ENCODE results near the gene RP2.

Gene RP2

DNA sequence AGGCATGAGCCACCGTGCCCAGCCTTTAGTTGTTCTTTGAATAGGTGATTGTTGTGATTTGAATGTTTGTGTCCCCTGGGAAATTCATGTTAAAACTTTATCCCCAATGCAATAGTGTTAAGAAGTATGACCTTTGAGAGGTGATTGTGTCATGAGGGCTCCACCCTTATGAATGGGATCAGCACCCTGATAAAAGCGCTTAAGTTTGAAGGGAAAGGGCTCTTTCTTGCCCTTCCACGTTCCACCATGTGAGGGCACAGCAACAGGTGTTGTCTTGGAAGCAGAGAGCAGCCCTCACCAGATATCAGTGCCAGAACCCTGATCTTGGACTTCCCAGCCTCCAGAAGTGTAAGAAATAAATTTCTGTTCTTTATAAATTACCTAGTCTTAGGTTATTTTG, 33.7 kb upstream of the RP2 start:
- peak; percentile 32 for TF ChIP-seq CTCF (IDR thresholded peaks at IDR 0.05; ENCODE audit: low read depth, low read length)
- H3K4me3 ChIP-seq (replicated peaks in 1 of 2; ENCODE audit: low read depth in 2 of 2, low read length in 2 of 2): no peak overlapping the region

GRCh38 chrX:46805270-46805669, 31.6 kb upstream of the RP2 start:
- DNase-seq (ENCODE audit: low read depth in 2 of 2): no peak
- no peak for TF ChIP-seq CTCF (IDR thresholded peaks at IDR 0.05; ENCODE audit: low read depth, low read length)
- no peak overlapping the region for H3K4me3 ChIP-seq (replicated peaks in 1 of 2; ENCODE audit: low read depth in 2 of 2, low read length in 2 of 2)

More for the DNA sequence above, 33.7 kb upstream of the RP2 start:
- DNase-seq (ENCODE audit: low read depth in 2 of 2): peak in 1 of 2 donors; percentile 15

DNA sequence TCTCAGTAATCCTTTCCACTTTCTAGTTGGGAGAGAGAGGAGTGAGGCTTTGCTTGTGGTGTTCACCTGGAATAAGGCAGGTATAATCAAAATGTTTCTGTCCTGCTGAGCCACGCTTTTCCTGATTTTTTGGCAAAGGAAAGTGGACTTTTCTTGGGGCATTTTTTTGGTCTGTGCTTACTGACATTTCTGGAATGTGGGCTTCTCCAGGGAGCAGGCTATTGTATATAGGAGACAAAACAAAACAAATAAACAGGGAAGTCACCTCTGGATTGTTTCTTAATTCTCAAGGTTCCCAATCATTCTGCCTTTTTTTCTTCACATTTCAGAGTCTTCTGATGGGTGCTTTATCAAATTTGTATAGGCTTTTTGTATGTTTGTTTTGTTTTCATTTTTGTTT, 25.7 kb upstream of the RP2 start:
- DNase-seq (ENCODE audit: low read depth in 2 of 2): peak; percentile 42 to 51
- H3K4me3 ChIP-seq (replicated peaks in 1 of 2; ENCODE audit: low read depth in 2 of 2, low read length in 2 of 2): no peak overlapping the region
- no peak for TF ChIP-seq CTCF (IDR thresholded peaks at IDR 0.05; ENCODE audit: low read depth, low read length)

- DNase-seq (ENCODE audit: low read depth in 2 of 2): peak in 1 of 2 donors; percentile 11
- no peak for TF ChIP-seq CTCF (IDR thresholded peaks at IDR 0.05; ENCODE audit: low read depth, low read length)
- no peak overlapping the region for H3K4me3 ChIP-seq (replicated peaks in 1 of 2; ENCODE audit: low read depth in 2 of 2, low read length in 2 of 2)
Measured at GRCh38 chrX:46812445-46812844, 24.4 kb upstream of the RP2 start.

GRCh38 chrX:46814966-46815365, 21.9 kb upstream of the RP2 start:
- no peak for DNase-seq (ENCODE audit: low read depth in 2 of 2)
- no peak for TF ChIP-seq CTCF (IDR thresholded peaks at IDR 0.05; ENCODE audit: low read depth, low read length)
- no peak overlapping the region for H3K4me3 ChIP-seq (replicated peaks in 1 of 2; ENCODE audit: low read depth in 2 of 2, low read length in 2 of 2)

- TF ChIP-seq CTCF (IDR thresholded peaks at IDR 0.05; ENCODE audit: low read depth, low read length): no peak
- H3K4me3 ChIP-seq (replicated peaks in 1 of 2; ENCODE audit: low read depth in 2 of 2, low read length in 2 of 2): no peak overlapping the region
- DNase-seq (ENCODE audit: low read depth in 2 of 2): no peak
Measured at GRCh38 chrX:46819136-46819535, 17.7 kb upstream of the RP2 start.

DNA sequence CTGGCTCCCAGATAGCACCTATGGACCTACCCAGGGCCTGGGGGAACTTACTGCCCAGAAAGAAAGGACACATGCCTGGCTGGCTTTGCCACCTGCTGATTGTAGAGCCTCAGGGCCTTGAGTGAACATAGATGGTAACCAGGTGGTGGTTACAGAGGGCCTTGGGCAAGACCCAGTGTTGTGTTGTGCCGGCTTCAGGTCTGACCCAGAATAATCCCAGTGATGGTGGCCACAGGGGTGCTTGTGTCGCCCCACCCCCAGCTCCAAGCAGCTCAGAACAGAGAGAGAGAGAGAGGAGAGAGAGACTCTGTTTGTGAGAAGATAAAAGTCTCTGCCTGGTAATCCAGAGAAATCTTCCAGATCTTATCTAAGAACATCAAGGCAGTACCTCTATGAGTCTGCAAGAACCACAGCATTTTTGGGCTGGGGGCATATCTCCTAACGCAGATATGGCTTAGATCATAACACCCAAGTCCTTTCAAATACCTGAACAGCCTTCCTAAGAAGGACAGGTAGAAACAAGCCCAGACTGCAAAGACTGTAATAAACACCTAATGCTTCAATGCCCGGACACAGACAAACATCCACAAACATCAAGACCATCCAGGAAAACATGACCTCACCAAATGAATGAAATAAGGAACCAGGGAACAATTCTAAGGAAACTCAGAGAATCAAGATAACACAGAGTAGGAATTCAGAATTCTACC, 16.3 kb upstream of the RP2 start:
- no peak overlapping the region for H3K4me3 ChIP-seq (replicated peaks in 1 of 2; ENCODE audit: low read depth in 2 of 2, low read length in 2 of 2)

More for the DNA sequence above, 16.3 kb upstream of the RP2 start:
- DNase-seq (ENCODE audit: low read depth in 2 of 2): no peak
- TF ChIP-seq CTCF (IDR thresholded peaks at IDR 0.05; ENCODE audit: low read depth, low read length): no peak
